ENCODE measurements around the gene MDN1.
A peak's percentile ranks its signal among the peaks of the same experiment; 100 is the strongest.
"Not testable (repeated sequence)": the region's sequence is repeated elsewhere in the genome, so short reads cannot be mapped to it uniquely, and the experiment has no call there.

The MDN1 gene

GRCh38 chr6:89655122-89655521, 164.5 kb downstream of the MDN1 start:
- peak; percentile 17 for DNase-seq (ENCODE audit: low read depth)

- DNase-seq (ENCODE audit: low read depth), result no peak
Measured at GRCh38 chr6:89650579-89650978, 169.0 kb downstream of the MDN1 start.

- no peak for DNase-seq (ENCODE audit: low read depth)
Measured at GRCh38 chr6:89649682-89650081, 169.9 kb downstream of the MDN1 start.

- peak; percentile 4 for DNase-seq (ENCODE audit: low read depth)
Measured at GRCh38 chr6:89644864-89645263, 174.7 kb downstream of the MDN1 start.

- DNase-seq (ENCODE audit: low read depth), result no peak
Measured at GRCh38 chr6:89643406-89643805, 176.2 kb downstream of the MDN1 start.

GRCh38 chr6:89642956-89643355, 176.6 kb downstream of the MDN1 start:
- no peak for DNase-seq (ENCODE audit: low read depth)

- not testable (repeated sequence) for DNase-seq (ENCODE audit: low read depth)
Measured at GRCh38 chr6:89641581-89641980, 178.0 kb downstream of the MDN1 start.

GRCh38 chr6:89640804-89641203, 178.8 kb downstream of the MDN1 start:
- DNase-seq (ENCODE audit: low read depth), result peak; percentile 58

GRCh38 chr6:89638320-89639195, 181.0 kb downstream of the MDN1 start, which contains the start of gene LYRM2:
LYRM2 (minus strand) TSS chr6:89638747; CDS start chr6:89638716, 31 bp downstream.
- peak; percentile 94 for DNase-seq (ENCODE audit: low read depth)

- DNase-seq (ENCODE audit: low read depth), result no peak
Measured at GRCh38 chr6:89637960-89638319, 181.7 kb downstream of the MDN1 start.

GRCh38 chr6:89636412-89636811, 183.2 kb downstream of the MDN1 start:
- not testable (repeated sequence) for DNase-seq (ENCODE audit: low read depth)

GRCh38 chr6:89630488-89630887, 189.1 kb downstream of the MDN1 start:
- no peak for DNase-seq (ENCODE audit: low read depth)

- no peak for DNase-seq (ENCODE audit: low read depth)
Measured at GRCh38 chr6:89623749-89624148, 195.8 kb downstream of the MDN1 start.

- no peak for DNase-seq (ENCODE audit: low read depth)
Measured at GRCh38 chr6:89619567-89619966, 200.0 kb downstream of the MDN1 start.

- DNase-seq (ENCODE audit: low read depth), result no peak
Measured at GRCh38 chr6:89618026-89618425, 201.6 kb downstream of the MDN1 start.

- no peak for DNase-seq (ENCODE audit: low read depth)
Measured at GRCh38 chr6:89616531-89616930, 203.1 kb downstream of the MDN1 start.

- DNase-seq (ENCODE audit: low read depth), result no peak
Measured at GRCh38 chr6:89615882-89616281, 203.7 kb downstream of the MDN1 start.

- DNase-seq (ENCODE audit: low read depth), result no peak
Measured at GRCh38 chr6:89613790-89614189, 205.8 kb downstream of the MDN1 start.

GRCh38 chr6:89612121-89612520, 207.5 kb downstream of the MDN1 start:
- no peak for DNase-seq (ENCODE audit: low read depth)

GRCh38 chr6:89611666-89612065, 207.9 kb downstream of the MDN1 start:
- peak; percentile 64 for DNase-seq (ENCODE audit: low read depth)

GRCh38 chr6:89610149-89610642, 209.4 kb downstream of the MDN1 start:
- DNase-seq (ENCODE audit: low read depth), result peak; percentile 35

- no peak for DNase-seq (ENCODE audit: low read depth)
Measured at GRCh38 chr6:89605861-89606260, 213.7 kb downstream of the MDN1 start.

GRCh38 chr6:89604653-89605052, 214.9 kb downstream of the MDN1 start:
- DNase-seq (ENCODE audit: low read depth), result no peak

GRCh38 chr6:89602166-89602565, 217.4 kb downstream of the MDN1 start:
- no peak for DNase-seq (ENCODE audit: low read depth)
